Activated CD4-positive, alpha-beta T cell treated with anti-CD3 and anti-CD28 coated beads, Interleukin-2, amount 50 U/mL, for 24 hours (primary cell): ENCODE results near the gene AXIN1.
"Not testable (repeated sequence)": the region's sequence is repeated elsewhere in the genome, so short reads cannot be mapped to it uniquely, and the experiment has no call there.

Experiments used
- DNase-seq, 2 donors: peaks; one replicate each; pipeline ENCODE4 v3.0.0-alpha.2; 2020; ENCODE audit warnings: low read depth in 1 of 2, low spot score in 1 of 2

The AXIN1 gene

GRCh38 chr16:268141-269053 lies 84.1 kb downstream of the AXIN1 start:
- no peak for DNase-seq

DNA sequence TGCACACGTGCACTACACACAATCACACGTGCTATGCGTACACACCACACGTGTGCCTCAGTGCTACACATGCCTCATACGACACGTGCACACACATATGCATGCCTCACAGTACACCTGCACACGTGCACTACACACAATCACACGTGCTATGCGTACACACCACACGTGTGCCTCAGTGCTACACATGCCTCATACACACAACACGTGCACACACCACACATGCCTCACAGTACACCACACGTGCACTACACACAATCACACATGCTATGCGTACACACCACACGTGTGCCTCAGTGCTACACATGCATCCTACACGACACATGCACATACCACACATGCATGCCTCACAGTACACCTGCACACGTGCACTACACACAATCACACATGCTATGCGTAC lies 85.0 kb downstream of the AXIN1 start:
- not testable (repeated sequence) for DNase-seq

- DNase-seq: no peak
Measured at GRCh38 chr16:266258-267164, 86.0 kb downstream of the AXIN1 start.

- no peak for DNase-seq
Measured at GRCh38 chr16:265711-266110, 86.8 kb downstream of the AXIN1 start.

DNA sequence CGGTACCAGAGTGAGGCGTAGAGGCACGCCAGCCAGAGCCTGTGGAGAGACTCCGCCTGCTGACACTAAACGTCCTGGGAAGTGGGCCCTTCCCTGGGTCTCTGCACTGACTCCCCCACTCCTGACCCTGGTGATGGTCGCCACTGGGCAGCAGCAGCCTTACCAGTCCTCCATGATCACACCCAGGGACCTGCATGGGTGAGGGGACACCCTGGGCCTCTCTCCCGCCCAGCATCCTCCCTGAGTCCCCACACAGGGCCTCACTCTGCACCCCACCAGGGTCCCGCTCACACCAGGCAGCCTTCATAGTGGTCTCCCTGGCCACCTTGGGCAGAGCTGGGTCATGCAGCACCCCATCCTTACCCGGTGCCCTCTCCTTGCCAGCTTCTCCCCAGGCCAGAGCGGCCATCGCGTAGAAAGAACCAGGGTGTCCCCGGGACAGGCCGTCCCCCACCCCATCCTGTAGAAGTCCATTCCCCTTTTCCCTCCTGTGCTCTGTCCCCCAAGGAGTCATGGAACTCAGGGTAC lies 87.5 kb downstream of the AXIN1 start:
- no peak for DNase-seq

DNA sequence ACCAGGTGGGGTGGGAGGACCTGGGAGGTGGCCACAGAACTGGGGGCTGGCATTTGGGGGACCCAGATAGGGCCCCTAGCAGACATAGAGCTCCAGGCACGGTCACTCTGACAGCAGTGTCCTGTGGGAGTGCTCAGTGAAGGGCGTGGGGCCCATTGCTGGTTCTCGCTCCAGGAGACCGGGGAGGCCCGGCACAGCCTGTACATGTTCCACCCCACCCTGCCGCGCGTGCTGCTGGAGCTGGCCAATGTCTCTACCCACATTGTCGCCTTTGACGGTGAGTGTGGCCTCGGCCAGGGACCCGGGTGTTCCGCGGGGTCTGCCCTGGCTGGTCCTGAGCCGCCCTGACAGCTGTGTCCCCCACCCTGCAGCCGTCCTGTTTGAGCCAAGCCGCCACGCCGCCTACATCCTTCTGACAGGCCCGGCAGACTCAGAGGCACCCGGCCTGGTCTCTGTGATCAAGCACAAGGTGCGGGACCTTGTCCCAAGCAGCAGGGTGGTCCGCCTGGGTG lies 88.0 kb downstream of the AXIN1 start:
- DNase-seq: no peak

GRCh38 chr16:263944-264343 lies 88.6 kb downstream of the AXIN1 start:
- no peak for DNase-seq

DNA sequence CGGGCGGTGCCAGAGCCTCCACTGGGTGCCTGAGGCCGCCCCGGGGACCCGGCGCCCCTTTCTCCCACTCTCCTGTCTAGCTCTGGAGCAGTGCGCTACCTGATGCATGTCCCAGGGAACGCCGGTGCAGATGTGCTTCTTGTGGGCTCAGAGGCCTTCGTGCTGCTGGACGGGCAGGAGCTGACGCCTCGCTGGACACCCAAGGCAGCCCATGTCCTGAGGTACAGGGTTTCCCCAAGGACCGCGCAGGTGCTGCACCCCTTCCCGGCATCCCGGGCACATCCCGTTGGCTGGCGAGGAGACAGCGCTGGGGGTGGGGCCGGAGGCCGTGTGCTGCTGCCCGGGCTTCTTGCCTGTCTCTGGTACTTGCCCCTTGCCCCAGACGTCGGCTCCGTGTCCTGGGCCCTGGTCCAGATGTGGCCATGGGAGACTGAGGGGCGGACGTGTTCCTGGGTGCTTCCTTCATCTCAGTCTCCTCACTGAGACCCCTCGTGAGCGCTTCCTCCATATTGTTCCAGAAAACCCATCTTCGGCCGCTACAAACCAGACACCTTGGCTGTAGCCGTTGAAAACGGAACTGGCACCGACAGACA lies 89.2 kb downstream of the AXIN1 start:
- no peak for DNase-seq

GRCh38 chr16:262121-262745 lies 90.3 kb downstream of the AXIN1 start:
- no peak for DNase-seq

- DNase-seq: no peak
Measured at GRCh38 chr16:261031-261691, 91.4 kb downstream of the AXIN1 start.

DNA sequence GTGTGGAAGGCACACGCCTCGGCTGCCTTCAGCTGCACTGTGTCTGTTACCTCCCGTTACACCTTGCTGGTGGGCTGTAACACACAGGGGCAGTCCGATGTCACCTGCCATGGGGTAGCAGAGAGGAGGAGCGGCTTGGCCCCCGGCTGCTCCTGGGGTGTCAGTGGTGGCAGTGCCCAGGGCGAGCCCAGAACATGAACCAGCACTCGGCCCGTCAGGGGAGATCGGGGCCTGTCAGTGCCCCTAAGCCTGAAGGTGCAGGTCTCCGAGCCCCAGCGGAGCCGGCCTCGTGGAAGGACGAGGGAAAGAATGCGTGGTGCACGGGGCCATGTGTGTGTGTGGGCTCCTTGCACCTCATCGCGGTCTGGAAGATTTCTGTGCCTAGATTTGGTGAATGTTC lies 92.2 kb downstream of the AXIN1 start:
- DNase-seq: no peak

DNA sequence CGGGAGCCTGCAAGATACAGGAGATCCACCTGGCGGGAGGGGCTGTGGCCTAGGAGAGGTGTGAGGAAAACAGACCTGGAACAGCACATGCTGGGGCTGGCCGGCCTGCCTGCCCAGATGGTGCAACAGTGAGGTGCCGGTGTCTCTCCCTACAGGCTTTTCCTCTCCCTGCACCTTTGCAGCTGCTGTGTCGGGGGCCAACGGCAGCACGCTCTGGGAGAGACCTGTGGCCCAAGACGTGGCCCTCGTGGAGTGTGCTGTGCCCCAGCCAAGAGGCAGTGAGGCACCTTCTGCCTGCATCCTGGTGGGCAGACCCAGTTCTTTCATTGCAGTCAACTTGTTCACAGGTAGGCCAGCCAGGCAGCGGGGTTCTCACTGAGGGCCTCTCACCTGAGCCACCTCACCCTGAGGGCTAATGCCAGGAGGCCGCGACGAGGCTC lies 92.7 kb downstream of the AXIN1 start:
- DNase-seq: no peak

- no peak for DNase-seq
Measured at GRCh38 chr16:259226-259625, 93.3 kb downstream of the AXIN1 start.

DNA sequence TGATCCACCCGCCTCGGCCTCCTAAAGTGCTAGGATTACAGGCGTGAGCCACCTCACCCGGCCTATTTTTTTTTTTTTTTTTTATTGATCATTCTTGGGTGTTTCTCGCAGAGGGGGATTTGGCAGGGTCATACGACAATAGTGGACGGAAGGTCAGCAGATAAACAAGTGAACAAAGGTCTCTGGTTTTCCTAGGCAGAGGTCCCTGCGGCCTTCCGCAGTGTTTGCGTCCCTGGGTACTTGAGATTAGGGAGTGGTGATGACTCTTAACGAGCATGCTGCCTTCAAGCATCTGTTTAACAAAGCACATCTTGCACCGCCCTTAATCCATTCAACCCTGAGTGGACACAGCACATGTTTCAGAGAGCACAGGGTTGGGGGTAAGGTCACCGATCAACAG lies 94.4 kb downstream of the AXIN1 start:
- not testable (repeated sequence) for DNase-seq

DNA sequence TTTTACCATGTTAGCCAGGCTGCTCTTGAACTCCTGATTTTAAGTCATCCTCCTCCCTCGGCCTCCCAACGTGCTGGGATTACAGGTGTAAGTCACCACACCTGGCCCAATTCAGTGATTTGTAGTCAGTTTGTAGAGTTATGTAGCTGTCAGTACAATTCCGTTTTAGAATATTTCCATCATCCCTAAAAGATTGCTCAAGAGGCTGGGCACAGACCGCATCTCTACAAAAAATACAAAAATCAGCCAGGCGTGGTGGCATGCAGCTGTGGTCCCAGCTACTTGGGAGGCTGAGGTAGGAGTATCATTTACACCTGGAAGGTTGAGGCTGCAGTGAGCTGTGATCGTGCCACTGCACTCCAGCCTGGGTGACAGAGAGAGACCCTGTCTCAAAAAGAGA lies 97.3 kb downstream of the AXIN1 start:
- no peak for DNase-seq

- no peak for DNase-seq
Measured at GRCh38 chr16:254461-254860, 98.1 kb downstream of the AXIN1 start.

DNA sequence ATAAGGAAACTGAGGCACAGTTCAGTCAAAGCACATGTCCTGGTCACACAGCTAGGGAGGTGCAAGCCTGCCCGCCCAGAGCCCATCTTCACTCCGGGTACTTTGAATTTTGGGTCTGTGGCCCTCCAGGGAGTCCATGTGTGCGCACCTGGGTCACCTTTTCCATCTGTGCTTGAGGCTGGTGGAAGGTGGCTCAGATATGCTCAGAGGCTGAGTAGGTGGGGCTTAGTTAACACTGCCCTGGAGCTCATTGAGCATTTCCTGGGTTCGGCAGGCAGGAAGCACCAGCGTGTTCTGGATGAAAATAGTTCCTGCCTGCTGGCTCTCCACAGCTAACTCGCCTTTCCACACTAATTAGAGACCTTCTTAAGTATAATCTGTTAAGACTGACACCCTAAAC lies 98.7 kb downstream of the AXIN1 start:
- DNase-seq: no peak

DNA sequence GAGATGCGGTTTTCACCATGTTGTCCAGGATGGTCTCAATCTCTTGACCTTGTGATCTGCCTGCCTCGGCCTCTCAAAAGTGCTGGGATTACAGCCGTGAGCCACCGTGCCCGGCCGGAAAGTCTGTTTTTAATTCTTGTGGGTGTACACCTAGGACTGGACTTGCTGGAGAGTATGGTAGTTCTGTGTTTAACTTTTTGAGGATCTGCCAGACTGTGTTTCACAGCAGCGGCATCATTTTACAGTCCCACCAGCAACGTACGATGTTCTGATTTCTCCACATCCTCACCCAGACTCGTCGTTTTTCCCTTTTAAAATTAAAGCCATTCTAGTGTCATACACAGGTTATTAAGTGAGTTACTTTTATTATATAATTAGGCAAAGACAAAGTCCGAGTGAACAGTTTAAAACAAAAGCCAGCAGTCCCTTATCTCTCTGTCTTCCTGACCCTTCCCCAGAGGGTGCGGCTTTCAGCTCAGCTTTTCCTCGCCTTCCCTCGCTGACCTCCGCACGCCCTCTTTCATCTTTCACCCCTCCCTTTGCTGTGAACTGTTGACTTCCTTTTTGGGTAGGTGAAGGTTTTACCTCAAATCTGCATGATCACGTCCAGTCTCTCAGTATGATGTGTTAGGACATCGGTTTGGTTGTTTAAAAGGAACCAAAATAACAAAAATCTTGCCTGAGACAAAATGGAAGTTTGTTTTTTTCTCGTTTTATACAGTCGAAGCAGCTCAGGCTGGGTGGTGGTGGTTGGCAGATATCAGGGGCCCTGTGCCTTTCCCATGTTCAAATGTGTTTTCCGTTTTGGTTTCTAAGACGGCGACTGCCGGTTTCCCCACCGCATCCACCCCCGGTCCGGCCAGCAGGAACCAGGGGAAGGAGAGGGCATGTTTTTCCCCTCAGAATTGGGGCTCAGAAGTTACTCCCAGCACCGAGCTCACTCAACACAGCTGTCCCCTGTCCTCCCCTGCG lies 99.9 kb downstream of the AXIN1 start:
- no peak for DNase-seq

DNA sequence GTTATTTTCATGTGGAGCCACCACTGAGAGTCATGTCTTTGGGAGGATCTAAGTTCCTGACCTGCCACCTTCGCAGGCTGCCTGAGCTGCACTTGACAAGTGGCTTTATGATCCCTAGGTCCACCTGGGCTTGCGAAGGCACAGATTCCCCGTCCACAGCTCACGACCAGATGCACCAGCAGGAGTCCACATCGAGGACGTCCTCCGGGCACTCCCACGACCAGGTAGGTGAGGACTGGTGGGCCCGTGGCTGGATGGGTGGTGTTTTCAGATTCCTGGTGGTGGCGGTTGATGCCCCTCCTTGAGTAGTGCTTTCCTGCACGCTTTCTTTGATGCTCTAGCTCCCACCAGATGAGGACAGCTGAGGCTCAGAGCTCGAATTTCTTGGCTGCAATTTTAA lies 103.1 kb downstream of the AXIN1 start:
- no peak for DNase-seq
